SK-N-SH (cell line): Measurements from ENCODE around the gene IL36G. TPM values are rescaled to one million over a fixed set of nuclear protein-coding genes. Genes with fewer than 3 reads are reported as not detected.

Experiments
- CTCF ChIA-PET: fragments of 300-600, 350-600 bp; formaldehyde crosslinking; extraction: SDS; loops from one replicate; lab custom pipeline; 2021; lab: Yijun Ruan, JAX
- POLR2A ChIA-PET: fragments of 350-600 bp; sonication (Branson Sonifier 250); formaldehyde crosslinking; extraction: SDS; loops from one replicate; lab custom pipeline; 2020; ENCODE audit warnings: antibody characterized with exemption, inconsistent platforms; lab: Yijun Ruan, JAX
- DNase-seq: peaks from one replicate; pipeline ENCODE4 v3.0.0; 2012
- H2AFZ ChIP-seq: fragments of 200-600 bp; sonication (generic); 2 replicates; pipeline ENCODE4 v1.8.1; 2016; ENCODE audit warnings: antibody characterized with exemption, mild to moderate bottlenecking, low read depth
- H3F3A ChIP-seq: fragments of 200-600 bp; sonication (generic); replicated peaks from 2 replicates; pipeline ENCODE3; 2016; ENCODE audit warnings: antibody characterized with exemption, mild to moderate bottlenecking; ENCODE audit not compliant: insufficient read depth
- H3K27ac ChIP-seq, 2 experiments: fragments of 200-500 bp in 1 of 2; fragments of 200-600 bp in 1 of 2; sonication (Bioruptor generic) in 1 of 2; sonication (generic), shearing (Covaris generic) in 1 of 2; 2 replicates each; pipeline versions ENCODE4 v1.5.1 to v1.6.1; 2014 to 2016; ENCODE audit warnings: low read depth in 2 of 2, inconsistent platforms in 1 of 2, low read length in 1 of 2, mild to moderate bottlenecking in 1 of 2, mixed read lengths in 1 of 2
- H3K27me3 ChIP-seq: fragments of 200-600 bp; sonication (generic), shearing (Covaris generic); 2 replicates; pipeline ENCODE4 v1.6.1; 2016; ENCODE audit warnings: mixed run types; ENCODE audit not compliant: insufficient read depth
- H3K36me3 ChIP-seq, 2 experiments: fragments of 200-500 bp in 1 of 2; fragments of 200-600 bp in 1 of 2; sonication (Bioruptor generic) in 1 of 2; sonication (generic) in 1 of 2; replicated peaks in 1 of 2; 2 replicates each; pipeline versions ENCODE3 to v1.5.1; 2014 to 2016; ENCODE audit warnings: low read length in 1 of 2, mild to moderate bottlenecking in 1 of 2; ENCODE audit not compliant: insufficient read depth in 2 of 2, control insufficient read depth in 1 of 2
- H3K4me1 ChIP-seq, 2 experiments: fragments of 200-500 bp in 1 of 2; fragments of 200-600 bp in 1 of 2; sonication (Bioruptor generic) in 1 of 2; sonication (generic), shearing (Covaris generic) in 1 of 2; 2 replicates each; pipeline versions ENCODE4 v1.5.1 to v1.6.1; 2014 to 2016; ENCODE audit warnings: low read depth in 1 of 2, low read length in 1 of 2, mixed run types in 1 of 2; ENCODE audit not compliant: insufficient read depth in 2 of 2, control insufficient read depth in 1 of 2
- H3K4me2 ChIP-seq: fragments of 200-600 bp; sonication (generic), shearing (Covaris generic); 2 replicates; pipeline ENCODE4 v1.6.1; 2017; ENCODE audit warnings: mixed run types
- H3K4me3 ChIP-seq, 2 experiments: fragments of 200-500 bp in 1 of 2; fragments of 200-600 bp in 1 of 2; sonication (Bioruptor generic) in 1 of 2; sonication (generic), shearing (Covaris generic) in 1 of 2; 2 replicates each; pipeline versions ENCODE4 v1.5.1 to v1.8.1; 2014 to 2016; ENCODE audit warnings: low read depth in 2 of 2, inconsistent platforms in 1 of 2, low read length in 1 of 2, mild to moderate bottlenecking in 1 of 2, mixed read lengths in 1 of 2, moderate library complexity in 1 of 2
- H3K79me2 ChIP-seq: fragments of 200-600 bp; sonication (generic); 2 replicates; pipeline ENCODE4 v1.8.1; 2017; ENCODE audit warnings: mild to moderate bottlenecking; ENCODE audit not compliant: insufficient read depth
- H3K9ac ChIP-seq: fragments of 200-600 bp; sonication (generic); 2 replicates; pipeline ENCODE4 v1.6.1; 2017; ENCODE audit warnings: mixed run types
- H3K9me2 ChIP-seq: fragments of 200-600 bp; sonication (generic); 2 replicates; pipeline ENCODE4 v1.6.1; 2017; ENCODE audit warnings: mixed run types
- H3K9me3 ChIP-seq: fragments of 200-600 bp; sonication (generic); 2 replicates; pipeline ENCODE4 v1.6.1; 2017; ENCODE audit warnings: mixed run types, mild to moderate bottlenecking, moderate library complexity
- H4K20me1 ChIP-seq: fragments of 200-600 bp; sonication (generic); 2 replicates; pipeline ENCODE4 v1.6.1; 2017; ENCODE audit warnings: mild to moderate bottlenecking, mixed run types; ENCODE audit not compliant: insufficient read depth
- EZH2phosphoT487 ChIP-seq: fragments of 200-600 bp; sonication (generic); IDR thresholded peaks from 2 replicates; pipeline ENCODE4 v1.6.1; 2017; ENCODE audit warnings: low read depth, mixed run types, mild to moderate bottlenecking, antibody characterized with exemption, moderate library complexity, borderline replicate concordance
- FOXM1 ChIP-seq: IDR thresholded peaks from 2 replicates; pipeline ENCODE4 v1.4.0; 2012; ENCODE audit warnings: low read depth, mild to moderate bottlenecking
- GABPA ChIP-seq: IDR thresholded peaks from 2 replicates; pipeline ENCODE4 v1.4.0; 2012; ENCODE audit warnings: low read depth, mild to moderate bottlenecking
- GATA2 ChIP-seq: sonication (generic); formaldehyde crosslinking; IDR thresholded peaks from 2 replicates; pipeline ENCODE4 v1.5.0; 2020; ENCODE audit warnings: mild to moderate bottlenecking, missing genetic modification reagents
- JUND ChIP-seq: IDR thresholded peaks from 2 replicates; pipeline ENCODE4 v1.4.0; 2012
- MXI1 ChIP-seq: IDR thresholded peaks from 2 replicates; pipeline ENCODE4 v1.6.1; 2012; ENCODE audit warnings: mild to moderate bottlenecking, low read depth, low read length, improper control_type of control experiment
- RAD21 ChIP-seq: IDR thresholded peaks from 2 replicates; pipeline ENCODE4 v1.6.1; 2012; ENCODE audit warnings: mild to moderate bottlenecking, low read length
- TAF1 ChIP-seq: IDR thresholded peaks from 2 replicates; pipeline ENCODE4 v1.6.1; 2012; ENCODE audit warnings: low read depth, mild to moderate bottlenecking, low read length, moderate library complexity, borderline replicate concordance
- USF1 ChIP-seq: IDR thresholded peaks from 2 replicates; pipeline ENCODE4 v1.4.0; 2012; ENCODE audit warnings: low read depth, borderline replicate concordance
- ZBTB33 ChIP-seq: IDR thresholded peaks from 2 replicates; pipeline ENCODE4 v1.4.0; 2012; ENCODE audit warnings: low read depth, borderline replicate concordance
- WGBS: methylation state at CpG from one replicate; pipeline ENCODE4 v1.1.6; 2017; ENCODE audit warnings: low lambda C conversion rate; 5-methylcytosine and 5-hydroxymethylcytosine counted together
- polyA plus RNA-seq, 3 experiments: library from polyadenylated mRNA; depleted of rRNA; stranded (reverse); fragments of >200 nt; gene quantifications; 2 replicates each; pipeline ENCODE4 v1.2.3, GENCODE V29; 2012
- TF ChIP-seq, protein P1 (sequence below): fragments of 200-600 bp; sonication (generic); IDR thresholded peaks from 2 replicates; pipeline ENCODE4 v1.6.1; 2017; ENCODE audit warnings: antibody characterized with exemption, mild to moderate bottlenecking, moderate library complexity

IL36G gene
- polyA plus RNA-seq, 1 of the 3 experiments (the other 2 are of a cell fraction) = not detected

DNA sequence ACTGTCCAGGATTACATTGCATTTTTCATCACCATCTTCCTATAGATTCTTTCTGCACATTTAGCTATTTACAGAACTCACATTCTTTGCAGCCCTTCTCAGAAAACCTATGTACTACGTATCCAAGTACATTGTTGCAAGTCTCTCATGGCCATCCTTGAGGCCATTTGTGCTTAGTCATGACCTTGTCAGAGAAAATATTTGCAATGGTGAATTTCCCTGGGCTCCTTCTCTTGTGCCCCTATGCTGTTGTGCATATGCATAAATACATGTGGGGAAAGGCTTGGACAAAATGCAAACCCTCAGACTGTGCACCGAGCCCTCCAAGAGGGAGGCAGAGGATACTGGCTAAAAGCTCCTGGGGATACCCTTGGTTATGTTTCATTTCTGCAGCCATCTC, 47.0 kb downstream of the IL36G start:
- Histone ChIP-seq H4K20me1 (no peaks in the 10 kb centered on the region), H3K79me2 (no peaks in the 10 kb centered on the region), H3K27me3 (peaks cover 11% of the 10 kb centered on the region; the same call in 1 of the 2 replicates), H3F3A (no peaks in the 10 kb centered on the region), H3K27ac (no peak overlapping the region), H3K4me2 (no peak overlapping the region), H3K4me3 (no peak overlapping the region), H3K9ac (no peak overlapping the region), H3K4me1 (no peaks in the 10 kb centered on the region), H3K36me3 (no peaks in the 10 kb centered on the region), H2AFZ (no peak overlapping the region), H3K9me2 (no peaks in the 10 kb centered on the region), H3K9me3 (no peaks in the 10 kb centered on the region)
- ChIA-PET POLR2A (no interaction called here), CTCF (no interaction called here)
- 3% methylated on average over 2 of the region's 2 CpGs for WGBS
- no peak for DNase-seq
- TF ChIP-seq, protein P1, sequence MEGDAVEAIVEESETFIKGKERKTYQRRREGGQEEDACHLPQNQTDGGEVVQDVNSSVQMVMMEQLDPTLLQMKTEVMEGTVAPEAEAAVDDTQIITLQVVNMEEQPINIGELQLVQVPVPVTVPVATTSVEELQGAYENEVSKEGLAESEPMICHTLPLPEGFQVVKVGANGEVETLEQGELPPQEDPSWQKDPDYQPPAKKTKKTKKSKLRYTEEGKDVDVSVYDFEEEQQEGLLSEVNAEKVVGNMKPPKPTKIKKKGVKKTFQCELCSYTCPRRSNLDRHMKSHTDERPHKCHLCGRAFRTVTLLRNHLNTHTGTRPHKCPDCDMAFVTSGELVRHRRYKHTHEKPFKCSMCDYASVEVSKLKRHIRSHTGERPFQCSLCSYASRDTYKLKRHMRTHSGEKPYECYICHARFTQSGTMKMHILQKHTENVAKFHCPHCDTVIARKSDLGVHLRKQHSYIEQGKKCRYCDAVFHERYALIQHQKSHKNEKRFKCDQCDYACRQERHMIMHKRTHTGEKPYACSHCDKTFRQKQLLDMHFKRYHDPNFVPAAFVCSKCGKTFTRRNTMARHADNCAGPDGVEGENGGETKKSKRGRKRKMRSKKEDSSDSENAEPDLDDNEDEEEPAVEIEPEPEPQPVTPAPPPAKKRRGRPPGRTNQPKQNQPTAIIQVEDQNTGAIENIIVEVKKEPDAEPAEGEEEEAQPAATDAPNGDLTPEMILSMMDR = no peak
- no peak for TF ChIP-seq GATA2 (CRISPR knock-in tag)
- no peak for TF ChIP-seq TAF1
- no peak for TF ChIP-seq FOXM1
- no peak for TF ChIP-seq USF1

DNA sequence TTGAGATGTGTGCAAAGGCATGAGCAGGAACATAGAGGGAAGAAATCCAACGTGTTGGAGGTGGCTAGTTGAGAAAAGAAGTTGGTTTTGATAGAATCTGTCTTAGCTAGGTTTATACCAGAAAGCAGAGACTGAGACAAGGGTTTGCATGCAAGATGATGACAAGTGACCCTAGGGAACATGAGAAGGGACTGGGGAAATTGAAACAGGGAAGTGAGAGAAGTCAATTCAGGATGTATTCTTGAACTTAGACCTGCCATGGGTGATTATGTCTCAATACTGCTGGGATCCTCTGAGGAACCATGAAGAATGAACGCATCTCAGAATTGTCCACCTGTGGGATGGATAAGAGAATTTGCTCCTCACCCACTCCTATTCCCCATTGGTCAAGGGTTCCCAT, 47.9 kb downstream of the IL36G start:
- Histone ChIP-seq H3K4me1 (no peaks in the 10 kb centered on the region), H3F3A (no peaks in the 10 kb centered on the region), H3K27me3 (peaks cover 5% of the 10 kb centered on the region; the same call in 1 of the 2 replicates), H3K9me2 (no peaks in the 10 kb centered on the region), H3K36me3 (no peaks in the 10 kb centered on the region), H3K9ac (no peak overlapping the region), H3K4me2 (no peak overlapping the region), H4K20me1 (no peaks in the 10 kb centered on the region), H2AFZ (no peak overlapping the region), H3K4me3 (no peak overlapping the region), H3K9me3 (no peaks in the 10 kb centered on the region), H3K27ac (no peak overlapping the region), H3K79me2 (no peaks in the 10 kb centered on the region)
- ChIA-PET POLR2A (no interaction called here), CTCF (no interaction called here)
- 1% methylated on average over 2 of the region's 2 CpGs for WGBS
- TF ChIP-seq ZBTB33 = no peak
- TF ChIP-seq RAD21 = no peak
- no peak for TF ChIP-seq USF1
- no peak for TF ChIP-seq EZH2phosphoT487
- no peak for TF ChIP-seq MXI1
- TF ChIP-seq GABPA = no peak
- TF ChIP-seq JUND = no peak
- DNase-seq = no peak
